Frontal cortex (tissue), 4 donors: ENCODE data around the gene RXRB. TPM values are rescaled to one million over a fixed set of nuclear protein-coding genes. Genes with fewer than 3 reads are reported as not detected.
A peak's percentile ranks its signal among the peaks of the same experiment; 100 is the strongest.
"Not testable (repeated sequence)": the region's sequence is repeated elsewhere in the genome, so short reads cannot be mapped to it uniquely, and the experiment has no call there.

Source experiments
- DNase-seq, 2 donors: peaks; one replicate each; pipeline ENCODE4 v3.0.0; 2012; ENCODE audit warnings: low spot score in 2 of 2
- FAIRE-seq: peaks from 2 replicates; lab custom pipeline; 2012; peaks lifted over from hg19 to GRCh38; lab: Jason Lieb, UNC
- total RNA-seq: library from RNA; depleted of rRNA; stranded (reverse); fragments of >200 nt; gene quantifications from one replicate; pipeline ENCODE4 v1.2.3, GENCODE V29; 2014
- donor health status: control.
- donor health status: control.
- donor health status: control.

RXRB gene
- 23.2 TPM for total RNA-seq

DNA sequence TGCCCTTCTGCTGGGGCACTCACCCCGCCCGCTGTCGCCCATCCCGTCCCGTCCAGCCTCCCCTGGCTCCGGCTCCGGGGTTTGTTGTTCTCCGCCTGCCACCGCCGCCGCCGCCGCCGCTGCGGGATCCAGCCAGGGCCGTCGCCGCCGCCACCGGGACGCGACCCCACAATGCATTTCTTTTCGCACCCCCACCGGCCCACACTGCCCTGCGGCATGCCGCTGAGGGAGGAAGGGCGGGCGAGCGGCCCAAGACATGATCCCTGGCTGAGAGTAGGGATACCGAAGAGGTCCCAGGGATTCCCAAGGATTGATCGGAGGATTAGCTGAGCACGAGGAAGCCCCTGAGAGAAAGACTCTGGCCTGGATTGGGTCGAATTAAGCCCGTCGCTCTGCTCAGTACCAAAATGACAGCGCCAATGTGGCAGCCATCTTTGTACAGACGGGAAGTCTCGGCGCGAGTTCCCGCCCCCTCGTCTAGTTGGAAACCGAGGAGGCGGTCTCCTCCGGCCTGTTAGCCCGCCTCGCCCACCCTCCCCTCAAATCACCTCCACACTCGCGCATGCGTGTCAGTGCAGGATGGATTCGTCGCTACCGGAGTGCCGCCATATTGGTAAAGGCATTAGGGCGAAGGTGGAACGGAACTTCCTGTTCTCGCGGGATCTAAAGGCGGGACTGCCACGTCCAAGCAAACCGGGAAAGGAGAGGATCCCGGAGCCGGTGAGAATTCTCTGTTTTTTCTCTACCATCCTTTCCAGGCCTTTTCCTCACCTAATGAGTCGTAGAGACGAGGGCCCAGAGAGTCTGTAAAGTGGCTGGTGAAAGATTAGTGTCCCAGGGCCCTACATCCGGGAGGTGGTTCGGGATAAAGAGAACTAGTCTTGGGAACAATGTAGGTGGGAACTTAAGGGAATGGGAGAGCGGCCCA lies at the start of gene RXRB, which contains the start of gene SLC39A7:
Gene RXRB (minus strand): TSS at position 447 of the 928 bp plus-strand sequence. CDS start 189 bp downstream, at position 258.
Gene SLC39A7 (plus strand): TSS at position 649 of the 928 bp plus-strand sequence. CDS start 379 bp downstream, outside the sequence.
- FAIRE-seq (no peak), DNase-seq (peak; percentile 94 to 95)

DNA sequence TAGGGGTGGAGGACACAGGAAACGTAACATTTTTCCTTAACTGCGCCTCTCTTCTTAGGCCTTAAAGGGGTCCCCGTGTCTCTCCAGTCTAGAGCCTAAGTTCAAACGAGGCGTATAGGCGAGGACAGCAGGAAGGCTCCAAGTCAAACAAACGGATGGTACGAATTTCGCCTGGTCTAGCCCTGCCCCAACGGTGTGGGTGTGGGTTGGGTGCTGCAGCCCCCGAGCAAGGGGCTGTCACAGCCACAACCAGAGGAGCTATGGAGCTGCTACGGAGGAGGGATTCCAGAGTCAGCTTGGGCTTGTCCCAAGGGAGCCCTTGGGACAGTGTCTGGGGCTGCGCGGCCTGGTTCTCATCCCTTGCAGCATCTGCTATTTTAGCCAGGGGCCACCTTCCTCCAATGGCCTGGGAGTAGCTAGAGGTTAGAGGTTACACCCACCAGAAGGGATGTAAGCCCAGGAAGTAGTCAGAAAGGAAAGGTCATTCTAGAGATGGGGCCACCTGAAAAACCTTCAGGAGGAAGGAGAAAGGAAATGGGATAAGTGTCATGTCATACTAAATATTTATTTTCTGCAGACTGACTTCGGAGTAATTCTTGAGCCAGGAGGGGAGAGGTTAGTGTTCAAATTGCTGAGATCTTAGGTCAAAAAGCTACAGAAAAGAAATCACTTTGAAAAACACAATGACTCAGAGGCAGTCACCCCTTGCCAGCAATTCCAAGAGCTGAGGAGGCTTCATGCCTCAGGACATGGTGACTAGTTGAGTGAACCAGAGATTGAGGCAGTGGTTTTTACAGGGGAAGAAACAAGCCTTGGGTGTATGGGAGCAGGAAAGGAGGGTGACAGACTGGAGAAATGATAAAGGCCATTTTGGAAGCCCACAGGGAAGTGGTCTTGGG lies 49.5 kb upstream of the RXRB start:
- no peak for DNase-seq
- FAIRE-seq: no peak

DNA sequence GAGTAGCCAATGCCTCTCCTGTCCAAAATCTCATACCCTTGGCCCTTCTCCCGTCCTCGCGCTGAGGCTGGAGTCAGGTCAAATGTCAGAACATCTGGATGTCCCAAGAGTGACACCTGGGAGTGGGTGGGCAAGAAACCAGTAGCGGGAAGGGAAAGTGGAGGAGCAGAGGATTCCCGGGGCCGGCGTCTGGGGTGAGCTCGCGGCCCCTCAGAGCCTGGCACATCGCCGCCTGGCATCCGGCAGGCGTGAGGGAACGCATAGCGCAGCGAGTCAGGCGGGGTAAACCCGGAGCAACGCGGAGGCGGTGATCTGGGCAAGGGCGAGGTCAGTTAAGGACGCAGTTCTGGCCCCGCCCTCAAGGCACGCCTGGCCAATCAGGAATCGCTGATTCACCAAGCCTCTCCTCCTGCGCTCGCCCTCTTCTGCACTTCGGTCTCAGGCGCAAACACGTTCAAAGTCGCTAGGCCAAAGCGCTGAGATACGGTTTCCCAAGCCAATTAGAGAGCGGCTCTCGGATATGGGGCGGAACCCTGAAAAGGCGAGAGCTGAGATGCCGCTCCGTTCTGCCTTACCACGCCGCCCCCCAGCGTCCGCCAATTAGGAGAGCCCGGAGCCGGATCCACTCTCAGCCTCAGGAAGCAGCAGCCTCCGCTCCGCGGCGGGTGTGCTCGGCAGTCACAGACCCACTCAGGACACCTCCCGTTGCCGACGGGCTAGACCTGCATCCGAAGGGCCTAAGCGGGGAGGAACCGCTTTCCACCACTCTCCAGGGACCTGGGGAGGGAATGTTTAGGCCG lies 48.7 kb upstream of the RXRB start:
- DNase-seq (peak; percentile 77 to 88), FAIRE-seq (peak; percentile 84)

DNA sequence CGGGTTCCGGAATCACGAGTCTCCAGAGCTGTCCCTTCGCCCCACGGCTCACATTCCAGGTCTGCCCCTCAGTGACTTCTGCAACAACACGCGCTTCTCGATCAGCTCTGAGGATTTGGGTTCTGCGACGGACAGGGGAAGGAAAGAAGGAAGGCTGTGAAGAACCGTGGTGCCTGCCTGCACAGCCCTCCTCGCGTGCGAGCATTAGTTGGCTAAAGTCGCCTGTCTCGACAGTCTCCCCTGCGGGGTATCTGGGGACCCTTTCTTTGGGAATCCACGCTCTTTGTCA lies 48.1 kb upstream of the RXRB start:
- no peak for DNase-seq

DNA sequence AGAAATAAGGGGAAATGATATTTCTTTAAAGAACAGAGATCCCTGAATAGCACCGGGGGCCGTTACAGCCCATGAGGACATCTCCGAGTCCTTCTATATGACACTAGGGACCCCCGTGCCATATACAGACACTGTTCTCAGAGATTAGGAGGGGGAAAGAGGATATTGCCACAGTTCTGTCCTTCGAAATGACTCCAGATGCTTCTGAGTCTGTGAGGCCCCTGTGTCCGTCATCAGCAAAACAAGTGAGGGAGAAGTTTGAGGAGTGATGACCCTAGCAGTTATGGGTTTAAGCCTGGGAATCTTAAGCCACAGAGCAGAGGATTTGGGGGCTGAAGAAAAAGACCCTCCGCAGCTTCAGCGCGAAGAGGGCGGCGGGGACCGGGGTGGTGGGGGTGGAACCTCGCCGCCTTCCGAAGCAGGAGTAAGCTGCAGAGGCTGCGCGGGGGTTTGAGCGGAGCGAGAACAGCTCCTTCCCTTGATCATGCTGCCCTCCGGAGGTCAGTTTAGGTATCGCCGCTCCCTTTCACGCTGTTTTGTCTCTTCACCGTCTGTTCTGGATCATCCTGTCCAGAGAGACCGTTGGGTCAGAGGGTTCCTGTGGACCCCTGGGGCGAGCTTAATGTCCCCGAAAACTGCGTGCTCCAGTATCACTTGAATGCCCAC lies 47.6 kb upstream of the RXRB start:
- FAIRE-seq: no peak
- DNase-seq: peak; percentile 60 to 70

More for the DNA sequence above, 48.1 kb upstream of the RXRB start:
- no peak for FAIRE-seq

DNA sequence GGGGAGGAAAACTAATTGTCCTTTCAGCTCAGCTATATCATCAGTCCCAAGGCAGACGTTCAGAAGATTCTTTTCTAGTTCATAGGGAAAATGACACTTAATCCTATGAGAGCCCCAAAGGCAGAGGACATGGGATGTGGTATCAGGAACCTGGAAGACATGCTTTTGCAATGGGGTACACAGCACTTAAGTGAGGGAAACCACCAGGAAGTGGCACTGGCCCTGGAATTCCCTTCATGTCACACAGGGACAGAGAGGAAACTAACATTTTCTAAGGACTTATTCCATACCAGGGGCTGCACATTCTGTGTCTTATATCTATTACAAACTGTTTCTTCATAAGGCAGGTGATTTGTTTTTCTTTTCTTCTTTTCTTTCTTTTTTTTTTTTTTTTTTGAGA lies 43.0 kb upstream of the RXRB start:
- DNase-seq (no peak), FAIRE-seq (no peak)

DNA sequence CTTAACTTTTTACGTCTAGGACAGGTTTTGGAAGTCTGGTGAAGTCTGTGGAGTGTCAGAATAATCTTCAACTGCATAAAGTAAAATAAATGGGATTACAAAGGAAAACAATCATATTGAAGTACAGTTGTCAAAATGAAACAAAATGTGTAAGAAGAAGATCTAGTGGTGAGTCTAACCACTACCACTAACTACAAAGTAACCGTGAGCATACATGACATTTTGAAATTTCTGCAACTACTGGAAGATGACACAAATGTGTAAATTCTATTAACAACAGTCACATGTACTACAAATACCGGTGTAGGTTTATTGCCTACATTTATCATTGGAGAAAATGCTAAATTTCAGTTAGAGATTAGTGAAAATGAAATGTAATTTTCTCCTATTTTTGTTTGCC lies 41.5 kb upstream of the RXRB start:
- no peak for FAIRE-seq
- DNase-seq: no peak

DNA sequence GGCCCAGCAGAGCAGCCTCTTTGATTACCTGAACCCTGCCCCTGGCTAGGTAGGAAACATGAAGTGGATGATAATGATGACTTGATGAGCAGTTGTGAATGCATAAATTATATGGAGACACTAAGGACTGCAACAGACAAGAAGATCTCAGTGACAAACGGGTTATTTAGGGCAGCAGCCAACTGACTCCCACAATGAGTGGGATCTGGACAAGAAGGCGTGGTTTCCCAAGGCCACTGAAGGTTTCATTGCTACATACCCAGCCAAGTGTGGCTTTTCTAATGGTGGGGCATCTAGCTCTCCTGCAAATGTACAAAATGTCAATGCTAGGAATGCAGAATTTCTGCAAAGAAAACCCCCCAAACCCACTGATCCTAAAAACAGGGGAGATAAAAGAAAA lies 37.3 kb upstream of the RXRB start:
- DNase-seq (no peak), FAIRE-seq (no peak)

DNA sequence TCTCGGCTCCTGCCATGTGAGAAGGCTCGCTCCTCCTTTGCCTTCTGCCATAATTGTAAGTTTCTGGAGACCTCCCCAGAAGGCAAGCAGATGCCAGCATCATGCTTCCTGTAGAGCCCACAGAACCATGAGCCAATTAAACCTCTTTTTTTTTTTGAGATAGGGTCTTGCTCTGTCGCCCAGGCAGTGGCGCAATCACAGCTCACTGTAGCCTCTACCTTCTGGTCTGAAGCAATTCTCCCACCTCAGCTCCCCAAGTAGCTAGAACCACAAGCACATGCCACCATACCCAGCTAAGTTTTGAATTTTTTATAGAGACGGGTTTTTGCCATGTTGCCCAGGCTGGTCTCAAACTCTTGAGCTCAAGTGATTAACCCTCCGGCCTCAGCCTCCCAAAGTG lies 36.4 kb upstream of the RXRB start:
- FAIRE-seq (no peak), DNase-seq (no peak)

DNA sequence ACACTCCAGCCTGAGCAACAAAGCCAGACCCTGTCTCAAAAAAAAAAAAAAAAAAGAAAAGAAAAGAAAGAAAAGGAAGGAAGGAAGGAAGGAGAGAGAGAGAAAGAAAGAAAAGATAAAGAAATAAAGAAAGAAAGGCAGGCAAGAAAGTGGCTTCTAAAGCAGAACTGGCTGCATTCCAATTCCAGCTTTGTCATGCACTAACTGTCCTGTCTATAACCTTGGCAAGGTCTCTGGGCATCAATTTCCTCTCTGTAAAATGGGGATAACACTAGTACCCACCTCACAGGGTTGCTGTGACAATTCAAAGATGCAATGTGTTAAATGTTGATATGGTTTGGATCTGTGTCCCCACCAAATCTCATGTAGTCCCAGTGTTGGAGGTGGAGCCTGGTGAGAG lies 35.9 kb upstream of the RXRB start:
- FAIRE-seq (no peak), DNase-seq (no peak)

DNA sequence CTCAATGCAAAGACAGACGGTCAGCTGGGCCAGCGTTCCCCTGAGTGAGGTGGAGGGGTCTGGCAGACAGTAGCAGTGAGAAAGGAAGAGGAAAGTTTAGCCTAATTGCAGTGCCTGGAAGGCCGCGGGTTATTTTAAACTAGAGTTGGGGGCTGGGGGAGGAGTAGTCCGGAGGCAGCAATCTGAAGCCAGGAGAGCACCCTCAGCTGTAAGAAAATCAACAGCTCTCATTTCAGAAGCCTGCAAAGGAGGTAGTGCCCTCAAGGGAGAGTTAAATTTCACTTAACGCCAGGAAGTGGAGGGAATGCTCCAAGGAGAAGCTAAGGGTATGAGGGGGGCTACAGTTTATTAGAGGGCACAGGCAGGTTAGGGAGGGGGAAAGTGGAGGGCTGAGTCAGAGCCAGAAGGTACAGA lies 34.8 kb upstream of the RXRB start:
- no peak for FAIRE-seq
- no peak for DNase-seq

DNA sequence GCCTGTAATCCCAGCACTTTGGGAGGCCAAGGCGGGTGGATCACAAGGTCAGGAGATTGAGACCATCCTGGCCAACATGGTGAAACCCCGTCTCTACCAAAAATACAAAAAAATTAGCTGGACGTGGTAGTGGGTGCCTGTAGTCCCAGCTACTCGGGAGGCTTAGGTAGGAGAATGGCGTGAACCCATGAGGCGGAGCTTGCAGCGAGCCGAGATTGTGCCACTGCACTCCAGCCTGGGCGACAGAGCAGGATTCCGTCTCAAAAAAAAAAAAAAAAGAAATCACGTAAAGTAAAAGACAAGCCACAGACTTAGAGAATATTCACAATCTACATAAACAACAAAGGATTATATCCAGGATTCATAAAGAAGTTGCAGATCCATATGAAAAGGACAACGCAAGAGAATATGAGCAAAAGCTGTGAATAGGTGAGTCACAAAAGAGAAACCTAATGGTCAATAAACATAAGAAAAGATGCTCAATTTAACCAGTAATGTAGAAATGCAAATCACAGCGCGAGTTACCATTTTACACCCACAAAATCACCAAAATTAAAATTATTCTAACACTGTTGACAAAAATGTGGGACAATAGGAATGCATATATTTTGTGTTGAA lies 26.1 kb upstream of the RXRB start:
- FAIRE-seq, DNase-seq: not testable (repeated sequence)

DNA sequence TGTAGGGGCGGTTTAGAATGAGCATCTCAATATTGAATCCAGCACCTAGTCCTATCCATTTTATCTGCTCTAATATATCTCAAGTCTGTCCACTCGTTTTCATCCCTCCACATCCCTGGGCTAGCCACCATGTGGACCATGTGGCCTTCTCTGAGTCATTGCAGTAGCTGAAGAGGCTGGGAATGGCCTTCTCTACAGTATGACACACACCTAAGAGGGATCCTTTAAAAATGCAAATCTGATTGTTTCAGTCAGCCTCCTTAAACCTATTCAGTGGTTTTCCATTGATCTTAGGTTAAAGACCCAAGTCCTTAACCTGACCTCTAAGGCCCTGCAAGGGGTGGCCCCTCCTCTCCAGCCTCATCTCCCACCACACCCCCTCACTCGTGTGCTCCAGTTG lies 17.2 kb upstream of the RXRB start:
- FAIRE-seq (no peak), DNase-seq (no peak)

DNA sequence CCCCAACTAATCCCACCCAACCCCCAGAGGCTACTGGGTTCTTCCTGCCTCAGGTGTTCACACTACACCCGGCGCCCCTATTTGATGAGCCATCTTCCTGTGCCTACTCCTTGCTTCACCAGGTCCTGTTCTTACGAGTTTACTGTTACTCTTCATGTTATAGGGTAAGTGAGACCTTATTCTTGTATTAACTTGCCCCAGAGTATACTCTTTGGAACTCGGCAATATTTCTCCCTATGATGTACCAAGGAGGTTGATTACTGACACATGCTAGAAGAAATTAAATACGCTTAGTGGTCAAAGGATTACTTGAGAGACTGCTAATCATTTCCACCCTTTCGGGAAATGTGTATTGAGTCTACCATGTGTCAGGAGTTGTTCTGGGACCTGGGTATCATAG lies 16.8 kb upstream of the RXRB start:
- DNase-seq: no peak
- FAIRE-seq: no peak

DNA sequence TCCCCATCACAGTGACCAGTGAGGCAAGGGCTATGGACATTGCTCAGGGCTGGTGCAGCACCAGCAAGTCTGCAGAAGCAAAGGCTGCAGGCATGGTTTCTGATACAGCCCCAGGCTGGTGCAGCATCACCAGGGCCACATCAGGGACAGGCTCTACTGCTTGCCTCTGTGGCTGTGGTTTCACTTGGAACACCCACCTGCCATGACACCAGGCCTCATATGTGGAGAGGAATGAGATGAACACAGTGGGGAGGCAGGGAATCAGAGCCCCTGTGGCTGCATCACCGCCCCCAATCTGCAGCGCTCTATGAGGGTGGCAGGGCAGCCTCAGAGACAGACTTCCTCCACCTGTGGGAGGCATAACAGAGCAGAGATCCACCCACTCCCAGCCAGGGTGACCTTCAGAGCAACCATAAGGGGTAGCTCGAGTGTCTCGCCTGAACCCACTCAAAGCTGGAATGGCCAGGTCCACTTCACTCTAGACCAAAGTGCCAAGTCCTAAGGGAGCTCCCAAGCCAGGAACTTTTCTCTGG lies 15.7 kb upstream of the RXRB start:
- FAIRE-seq (no peak), DNase-seq (no peak)

DNA sequence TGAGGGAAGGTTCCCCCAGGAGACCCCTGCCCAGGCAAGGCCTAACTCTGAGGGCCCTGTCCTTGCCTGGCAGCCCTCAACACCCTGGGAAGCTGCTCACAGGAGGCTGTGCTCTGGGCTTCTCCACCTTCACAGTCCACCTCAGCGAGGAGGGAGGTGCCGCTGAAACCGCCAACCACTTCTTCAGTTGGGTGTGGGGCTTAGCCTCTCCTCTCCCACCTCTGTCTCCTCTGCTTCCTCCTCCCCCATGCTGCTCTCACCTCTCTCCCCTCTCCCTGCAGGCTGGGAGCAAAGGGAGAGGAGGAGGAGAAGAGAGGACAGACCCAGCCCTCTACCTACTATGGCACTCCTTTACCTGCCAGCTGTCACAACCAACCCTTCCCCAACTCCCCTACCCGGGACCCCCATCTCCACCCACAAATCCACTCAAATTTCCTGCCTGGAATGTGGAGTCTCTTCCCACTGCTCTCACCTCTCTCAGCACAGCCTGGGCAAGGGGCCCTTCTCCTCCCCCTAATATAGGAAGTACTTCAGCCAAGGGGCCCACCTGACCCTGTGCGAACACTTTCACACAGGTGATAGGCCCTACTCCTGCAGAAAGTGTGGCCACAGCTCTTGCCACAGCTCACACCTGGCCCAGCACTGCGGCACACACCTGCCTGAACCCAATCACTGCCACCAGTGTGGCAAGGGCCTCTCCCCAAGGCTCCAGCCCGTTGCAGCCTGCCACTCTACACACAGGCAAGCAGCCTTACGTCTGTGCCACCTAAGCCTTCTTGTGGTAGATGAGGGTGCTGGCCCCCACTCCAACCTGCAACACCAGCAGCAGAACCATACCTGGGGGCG lies 15.0 kb upstream of the RXRB start:
- FAIRE-seq: no peak
- DNase-seq: no peak

DNA sequence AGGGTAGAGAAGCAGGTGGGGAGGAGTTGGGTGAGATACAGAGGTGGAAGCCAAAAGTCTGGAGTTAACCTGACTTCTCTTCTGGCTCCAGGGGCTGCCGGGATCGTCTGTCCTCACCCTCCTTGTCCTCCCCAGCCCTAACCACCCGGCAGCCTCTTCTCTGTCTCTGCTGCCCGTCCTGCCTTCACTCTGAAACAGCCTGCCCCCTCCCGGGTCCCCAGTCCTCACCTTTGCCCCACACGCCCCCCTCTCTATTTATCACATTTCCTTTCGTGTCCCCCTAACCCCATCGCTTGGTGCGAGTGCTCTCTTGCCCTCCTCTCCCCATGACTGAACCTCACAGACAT lies 13.5 kb upstream of the RXRB start:
- FAIRE-seq: no peak
- DNase-seq: no peak
